ENCODE measurements around the gene GPR37L1.

The GPR37L1 gene

GRCh38 chr1:202148391-202148790, 25.7 kb downstream of the GPR37L1 start:
- H3K36me3 ChIP-seq = no peaks in the 10 kb centered on the region
- no peak for DNase-seq
- peaks cover 0 to 3% of the 10 kb centered on the region in 2 donors for H3K27me3 ChIP-seq
- intact Hi-C loops (cut with DNase I; ENCODE audit: low total_unique reads) = loop anchor here (10.0 kb wide), 1 partner anchor 264 kb away; the partner anchor contains the start of gene SHISA4
- TF ChIP-seq CTCF (IDR thresholded peaks at IDR 0.05) = no peak
- no peaks in the 10 kb centered on the region for H3K9me3 ChIP-seq
- H3K4me1 ChIP-seq = peaks cover 0 to 7% (median 3%) of the 10 kb centered on the region in 4 donors
- no peak overlapping the region for H3K4me3 ChIP-seq
- H3K27ac ChIP-seq = no peak overlapping the region

GRCh38 chr1:202149566-202149965, 26.8 kb downstream of the GPR37L1 start:
- no peak for TF ChIP-seq CTCF (IDR thresholded peaks at IDR 0.05)
- Histone ChIP-seq H3K4me3 (no peak overlapping the region), H3K27me3 (peaks cover 0 to 11% of the 10 kb centered on the region in 2 donors), H3K9me3 (no peaks in the 10 kb centered on the region), H3K4me1 (peaks cover 0 to 6% (median 3%) of the 10 kb centered on the region in 4 donors), H3K36me3 (no peaks in the 10 kb centered on the region), H3K27ac (no peak overlapping the region)
- intact Hi-C loops (cut with DNase I; ENCODE audit: low total_unique reads) = loop anchor here (10.0 kb wide), 1 partner anchor 265 kb away; the partner anchor contains the start of gene SHISA4
- no peak for DNase-seq

- no peaks in the 10 kb centered on the region for H3K36me3 ChIP-seq
- no peak overlapping the region for H3K4me3 ChIP-seq
- TF ChIP-seq CTCF (IDR thresholded peaks at IDR 0.05) = no peak
- H3K27ac ChIP-seq = no peak overlapping the region
- intact Hi-C loops (cut with DNase I; ENCODE audit: low total_unique reads) = no loop called here
- no peak for DNase-seq
- H3K4me1 ChIP-seq = peaks cover 0 to 11% (median 3%) of the 10 kb centered on the region in 4 donors
- H3K27me3 ChIP-seq = peaks cover 0 to 11% of the 10 kb centered on the region in 2 donors
- H3K9me3 ChIP-seq = no peaks in the 10 kb centered on the region
Measured at GRCh38 chr1:202150187-202150586, 27.5 kb downstream of the GPR37L1 start.

- no peak for TF ChIP-seq CTCF (IDR thresholded peaks at IDR 0.05)
- Histone ChIP-seq H3K4me1 (peaks cover 0 to 11% (median 2%) of the 10 kb centered on the region in 4 donors), H3K27me3 (peaks cover 0 to 11% of the 10 kb centered on the region in 2 donors), H3K9me3 (no peaks in the 10 kb centered on the region), H3K36me3 (no peaks in the 10 kb centered on the region), H3K27ac (no peak overlapping the region), H3K4me3 (no peak overlapping the region)
- intact Hi-C loops (cut with DNase I; ENCODE audit: low total_unique reads) = no loop called here
- no peak for DNase-seq
Measured at GRCh38 chr1:202150602-202151001, 27.9 kb downstream of the GPR37L1 start.

- no peak overlapping the region for H3K27ac ChIP-seq
- no peaks in the 10 kb centered on the region for H3K36me3 ChIP-seq
Measured at GRCh38 chr1:202151045-202151444, 28.3 kb downstream of the GPR37L1 start.

More at GRCh38 chr1:202151045-202151444, 28.3 kb downstream of the GPR37L1 start:
- Histone ChIP-seq H3K4me3 (no peak overlapping the region), H3K27me3 (peaks cover 0 to 11% of the 10 kb centered on the region in 2 donors), H3K4me1 (peaks cover 0 to 11% (median 2%) of the 10 kb centered on the region in 4 donors), H3K9me3 (no peaks in the 10 kb centered on the region)
- intact Hi-C loops (cut with DNase I; ENCODE audit: low total_unique reads) = no loop called here
- no peak for TF ChIP-seq CTCF (IDR thresholded peaks at IDR 0.05)
- no peak for DNase-seq
